DND-41 (cell line): ENCODE measurements around the gene RNF38.

ENCODE experiments used
- CTCF ChIP-seq: IDR thresholded peaks from 2 replicates; pipeline ENCODE4 v1.5.1; 2012; ENCODE audit warnings: borderline replicate concordance, low read length, moderate library complexity, mild to moderate bottlenecking; ENCODE audit not compliant: poor library complexity, severe bottlenecking; ENCODE audit errors: extremely low read depth
- EZH2 ChIP-seq: IDR thresholded peaks from 3 replicates; pipeline ENCODE4 v1.6.1; 2012; ENCODE audit warnings: borderline replicate concordance, low read depth, mild to moderate bottlenecking, moderate library complexity, low read length, inconsistent platforms; ENCODE audit not compliant: severe bottlenecking

DNA sequence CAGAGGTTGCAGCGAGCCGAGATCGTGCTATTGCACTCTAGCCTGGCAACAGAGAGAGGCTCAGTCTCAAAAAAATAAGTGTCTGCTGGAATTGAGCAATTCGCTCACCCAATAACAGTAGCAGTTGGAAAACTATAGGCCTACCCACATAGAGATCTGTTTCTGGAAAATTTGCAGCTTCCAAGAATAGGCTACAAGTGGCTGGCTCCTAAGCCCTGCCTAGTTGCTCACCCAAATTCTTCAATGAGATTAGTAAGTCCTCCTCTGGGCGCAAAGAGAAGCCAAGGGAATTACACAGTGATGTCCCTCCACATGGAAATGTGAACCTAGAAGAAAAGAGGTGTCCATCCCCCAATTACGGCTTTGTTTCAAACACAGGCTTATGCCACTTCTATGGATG lies 42.6 kb upstream of the RNF38 start:
- no peak for TF ChIP-seq CTCF
- TF ChIP-seq EZH2 = no peak
